PFSK-1 (cell line): ENCODE results near the gene BRAT1.

Experiments
- POLR2AphosphoS5 ChIP-seq: IDR thresholded peaks from 2 replicates; pipeline ENCODE4 v1.6.1; 2012; ENCODE audit warnings: low read depth, mild to moderate bottlenecking, control low read depth, low read length, moderate library complexity
- REST ChIP-seq, 2 experiments: IDR thresholded peaks; 2 replicates each; pipeline versions ENCODE4 v1.6.1 to v1.8.0; 2011 to 2012; ENCODE audit warnings: low read depth in 2 of 2, low read length in 2 of 2, control low read depth in 1 of 2, inconsistent platforms in 1 of 2, mild to moderate bottlenecking in 1 of 2, moderate library complexity in 1 of 2; ENCODE audit not compliant: insufficient read depth in 1 of 2
- SIN3A ChIP-seq: IDR thresholded peaks from 2 replicates; pipeline ENCODE4 v1.6.1; 2012; ENCODE audit warnings: mild to moderate bottlenecking, low read length, moderate library complexity, borderline replicate concordance; ENCODE audit not compliant: insufficient read depth
- TAF1 ChIP-seq: IDR thresholded peaks from 2 replicates; pipeline ENCODE4 v1.6.1; 2012; ENCODE audit warnings: low read length, control low read depth, borderline replicate concordance; ENCODE audit not compliant: insufficient read depth

GRCh38 chr7:2604608-2605174 lies 49.4 kb upstream of the BRAT1 start:
- TF ChIP-seq SIN3A, result no peak
- no peak for TF ChIP-seq POLR2AphosphoS5
- no peak for TF ChIP-seq REST (IDR thresholded peaks at IDR 0.05; ENCODE audit: insufficient read depth in 1 of 2, low read depth in 2 of 2, low read length in 2 of 2)
- TF ChIP-seq TAF1, result no peak
